ENCODE results near the gene CBL. TPM values are rescaled to one million over a fixed set of nuclear protein-coding genes. Genes with fewer than 3 reads are reported as not detected.

The CBL gene
- total RNA-seq, 4 donors from 2014 or later, result 18.1 to 27.4 (median 22.2) TPM

- TF ChIP-seq, protein P1, sequence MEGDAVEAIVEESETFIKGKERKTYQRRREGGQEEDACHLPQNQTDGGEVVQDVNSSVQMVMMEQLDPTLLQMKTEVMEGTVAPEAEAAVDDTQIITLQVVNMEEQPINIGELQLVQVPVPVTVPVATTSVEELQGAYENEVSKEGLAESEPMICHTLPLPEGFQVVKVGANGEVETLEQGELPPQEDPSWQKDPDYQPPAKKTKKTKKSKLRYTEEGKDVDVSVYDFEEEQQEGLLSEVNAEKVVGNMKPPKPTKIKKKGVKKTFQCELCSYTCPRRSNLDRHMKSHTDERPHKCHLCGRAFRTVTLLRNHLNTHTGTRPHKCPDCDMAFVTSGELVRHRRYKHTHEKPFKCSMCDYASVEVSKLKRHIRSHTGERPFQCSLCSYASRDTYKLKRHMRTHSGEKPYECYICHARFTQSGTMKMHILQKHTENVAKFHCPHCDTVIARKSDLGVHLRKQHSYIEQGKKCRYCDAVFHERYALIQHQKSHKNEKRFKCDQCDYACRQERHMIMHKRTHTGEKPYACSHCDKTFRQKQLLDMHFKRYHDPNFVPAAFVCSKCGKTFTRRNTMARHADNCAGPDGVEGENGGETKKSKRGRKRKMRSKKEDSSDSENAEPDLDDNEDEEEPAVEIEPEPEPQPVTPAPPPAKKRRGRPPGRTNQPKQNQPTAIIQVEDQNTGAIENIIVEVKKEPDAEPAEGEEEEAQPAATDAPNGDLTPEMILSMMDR (IDR thresholded peaks at IDR 0.05; ENCODE audit: low read depth), result no peak
These were observed 38.2 kb upstream of the CBL start for GRCh38 chr11:119167933-119168332.

DNA sequence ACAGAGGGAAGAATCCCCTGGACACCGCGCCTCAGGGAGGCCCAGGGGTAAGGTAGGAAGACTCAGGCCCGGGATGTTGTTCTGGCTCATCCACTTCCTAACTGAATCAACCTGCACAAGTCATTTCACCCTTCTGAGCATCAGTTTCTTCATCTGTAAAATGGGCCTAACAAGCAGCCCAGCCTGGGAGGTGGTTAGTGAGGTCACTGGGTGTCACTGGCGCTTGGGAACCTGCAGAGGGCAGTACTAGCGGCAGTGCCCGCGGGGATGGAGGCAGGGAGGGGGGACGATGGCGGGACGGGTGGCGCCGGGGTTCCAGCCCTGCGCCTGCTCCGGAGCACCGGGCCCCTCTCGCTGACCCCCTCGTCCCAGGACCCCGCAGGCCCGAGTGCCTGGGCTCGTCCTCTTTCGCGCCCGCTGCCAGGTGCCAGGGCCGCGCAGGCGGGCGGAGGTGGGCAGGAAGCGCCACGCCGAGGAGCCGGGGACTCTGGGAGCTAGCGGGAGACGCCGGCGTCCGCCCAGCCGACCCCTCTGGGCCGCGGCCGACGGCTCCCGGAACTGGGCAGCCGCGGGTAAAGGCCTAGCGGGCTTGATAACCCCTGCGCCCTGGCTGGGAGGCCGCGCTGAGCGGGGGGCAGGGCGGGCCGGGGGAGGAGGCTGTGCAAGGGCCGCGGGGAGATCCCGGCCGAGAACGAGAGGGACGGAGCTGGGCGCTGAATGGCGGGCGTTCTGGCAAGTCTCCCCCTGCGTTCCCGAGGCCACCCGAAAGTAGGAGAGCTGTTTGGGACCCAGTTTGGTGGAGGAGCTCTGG lies 37.5 kb upstream of the CBL start, which contains the start of gene NLRX1:
Gene NLRX1 (plus strand): TSS at position 255 of the 811 bp plus-strand sequence. CDS start 2,679 bp downstream, outside the sequence.
- TF ChIP-seq, protein P1 (IDR thresholded peaks at IDR 0.05; ENCODE audit: low read depth), result no peak

- TF ChIP-seq, protein P1 (IDR thresholded peaks at IDR 0.05; ENCODE audit: low read depth), result no peak
These were observed 36.8 kb upstream of the CBL start for GRCh38 chr11:119169282-119169719.

GRCh38 chr11:119172513-119172912 lies 33.6 kb upstream of the CBL start:
- TF ChIP-seq, protein P1 (IDR thresholded peaks at IDR 0.05; ENCODE audit: low read depth), result no peak

DNA sequence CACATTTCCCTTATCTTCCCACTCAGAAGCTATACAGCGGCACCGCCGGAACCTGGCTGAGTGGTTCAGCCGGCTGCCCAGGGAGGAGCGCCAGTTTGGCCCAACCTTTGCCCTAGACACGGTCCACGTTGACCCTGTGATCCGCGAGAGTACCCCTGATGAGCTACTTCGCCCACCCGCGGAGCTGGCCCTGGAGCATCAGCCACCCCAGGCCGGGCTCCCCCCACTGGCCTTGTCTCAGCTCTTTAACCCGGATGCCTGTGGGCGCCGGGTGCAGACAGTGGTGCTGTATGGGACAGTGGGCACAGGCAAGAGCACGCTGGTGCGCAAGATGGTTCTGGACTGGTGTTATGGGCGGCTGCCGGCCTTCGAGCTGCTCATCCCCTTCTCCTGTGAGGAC lies 32.7 kb upstream of the CBL start:
- TF ChIP-seq, protein P1 (IDR thresholded peaks at IDR 0.05; ENCODE audit: low read depth), result no peak

DNA sequence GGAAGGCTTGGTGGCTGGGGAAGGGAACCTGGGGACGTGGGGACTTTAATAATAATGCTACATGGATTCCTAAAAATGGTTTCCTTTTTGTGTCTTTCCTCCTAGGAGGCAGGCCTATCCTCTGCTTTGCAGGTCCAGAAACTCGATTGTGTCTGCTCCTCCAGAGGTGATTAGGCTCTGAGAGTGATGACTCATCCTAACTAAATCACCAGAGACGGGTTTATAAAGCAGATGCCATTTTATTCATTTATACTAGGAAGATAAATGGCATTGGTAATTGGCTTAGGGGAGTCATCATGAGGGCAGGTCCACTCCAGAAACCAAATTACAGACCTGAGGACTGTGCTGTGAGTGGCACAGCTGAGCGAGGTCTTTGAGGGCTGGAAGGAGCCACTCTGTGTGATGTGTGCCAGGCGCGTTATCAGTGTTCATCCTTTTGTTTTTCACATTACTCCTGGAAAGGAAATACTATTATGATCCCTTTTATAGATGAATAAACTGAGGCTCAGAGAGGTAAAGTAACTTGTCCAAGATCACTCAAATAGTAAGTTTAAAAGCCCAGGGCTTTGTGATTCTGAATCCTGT lies 30.6 kb upstream of the CBL start:
- TF ChIP-seq, protein P1 (IDR thresholded peaks at IDR 0.05; ENCODE audit: low read depth), result no peak

GRCh38 chr11:119178166-119178680 lies 27.9 kb upstream of the CBL start:
- TF ChIP-seq, protein P1 (IDR thresholded peaks at IDR 0.05; ENCODE audit: low read depth), result no peak
